ENCODE results near the gene DNM1L.

The DNM1L gene

DNA sequence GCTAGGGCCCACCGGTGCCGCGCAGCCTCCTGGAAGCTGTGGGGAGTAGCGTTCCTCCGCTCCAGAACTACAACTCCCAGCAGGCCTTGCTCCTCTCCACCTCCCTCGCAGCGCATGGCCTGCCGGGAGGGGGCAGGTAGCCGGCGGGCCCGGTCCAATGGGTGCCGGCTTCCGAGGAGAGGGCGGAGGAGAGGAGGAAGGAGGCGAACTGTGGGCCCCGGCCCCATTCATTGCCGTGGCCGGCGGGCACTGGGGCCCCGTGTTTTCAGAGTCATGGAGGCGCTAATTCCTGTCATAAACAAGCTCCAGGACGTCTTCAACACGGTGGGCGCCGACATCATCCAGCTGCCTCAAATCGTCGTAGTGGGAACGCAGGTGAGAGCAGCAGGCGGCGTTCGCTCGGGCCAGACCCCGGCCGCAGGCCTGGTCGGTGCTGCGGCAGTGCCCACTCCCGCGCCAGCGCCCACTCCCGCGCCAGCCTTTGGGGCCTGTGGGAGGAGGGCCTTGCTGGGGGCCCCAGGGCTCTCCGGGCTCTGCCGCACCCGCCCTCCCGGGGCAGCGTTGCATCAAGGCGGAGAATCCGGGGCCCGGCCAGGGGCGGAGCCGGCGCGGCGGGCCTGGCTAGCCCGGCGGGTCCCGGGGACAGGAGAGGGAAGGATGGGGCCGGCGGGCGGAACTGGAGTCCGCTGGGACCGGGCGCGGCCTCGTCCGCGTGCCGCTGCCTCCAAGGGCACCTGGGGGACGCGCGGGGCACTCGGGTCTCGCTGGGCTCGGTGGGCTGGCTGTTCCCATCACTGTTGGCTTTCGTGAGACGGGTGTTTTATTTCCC is at the start of gene DNM1L:
Gene DNM1L (plus strand): TSS at position 211 of the 829 bp plus-strand sequence. CDS start 63 bp downstream, at position 274.
- DNase-seq, result peak; percentile 91 to 92

DNA sequence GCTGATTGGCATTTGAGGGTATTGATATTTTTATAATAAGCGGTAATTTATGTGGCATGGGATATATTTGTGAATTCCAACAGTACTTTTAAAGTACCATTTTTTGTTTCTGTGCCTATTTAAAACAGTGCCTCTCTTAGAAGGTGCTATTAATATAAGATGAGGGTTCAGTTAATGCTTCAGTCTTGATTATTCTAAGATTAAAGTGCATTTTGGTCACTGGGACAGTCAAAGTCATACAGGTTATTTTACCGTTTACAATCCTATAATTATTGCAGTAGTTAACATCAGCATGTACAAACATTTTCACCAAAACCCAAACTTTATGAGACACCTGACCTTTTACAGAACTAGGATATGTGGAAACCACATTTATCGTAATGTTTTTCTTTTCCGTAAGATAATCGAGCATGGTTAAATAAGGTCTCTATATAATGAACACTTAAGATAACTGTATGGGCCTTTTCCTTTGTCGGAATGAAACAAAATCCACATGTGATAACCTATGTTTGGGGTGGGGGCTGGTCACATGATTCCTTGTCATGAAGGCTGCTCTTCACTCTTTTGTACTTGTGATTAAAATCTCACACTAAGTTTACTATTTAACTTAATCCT is 37.7 kb upstream of the DNM1L start:
- DNase-seq, result no peak

- no peak for DNase-seq
Observed at GRCh38 chr12:32644431-32644830, 34.7 kb upstream of the DNM1L start.

DNA sequence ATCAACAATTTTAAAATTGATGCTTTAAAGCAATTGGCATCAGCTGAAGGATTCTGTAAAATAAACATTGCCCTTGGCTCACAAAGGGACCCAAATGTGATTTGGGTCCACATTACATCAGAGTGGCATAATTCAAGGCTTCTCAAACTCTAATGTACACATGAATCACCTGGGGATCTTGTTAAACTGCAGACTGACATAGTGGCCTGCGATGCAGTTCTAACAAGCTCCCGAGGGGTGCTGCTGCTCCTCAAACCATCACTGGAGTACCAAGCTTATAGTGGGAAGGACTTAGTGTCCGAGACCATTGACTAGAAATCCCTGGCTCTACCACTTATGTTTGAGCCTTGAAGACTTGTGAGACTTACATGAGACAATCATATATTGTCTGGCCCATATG is 31.8 kb upstream of the DNM1L start:
- DNase-seq, result no peak

DNA sequence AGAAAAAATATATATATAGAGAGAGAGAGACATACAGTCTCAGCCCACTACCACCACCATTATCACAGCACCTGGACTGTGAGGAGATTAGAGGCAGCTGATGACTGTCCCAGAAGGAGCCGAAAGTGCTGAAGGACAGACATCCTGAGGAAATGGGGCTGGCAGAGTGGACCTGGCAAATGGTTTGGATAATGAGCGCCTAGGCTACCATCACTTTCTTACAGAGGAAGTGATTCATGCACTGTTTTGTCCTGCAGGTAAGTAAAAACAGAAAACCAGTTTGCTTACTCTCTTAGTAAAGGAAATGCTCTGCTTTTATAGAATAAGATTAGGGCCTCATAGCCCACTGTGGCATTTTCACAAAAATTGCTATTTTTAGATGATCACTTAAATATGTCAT is 28.6 kb upstream of the DNM1L start:
- no peak for DNase-seq

- DNase-seq, result no peak
Observed at GRCh38 chr12:32651151-32651955, 27.7 kb upstream of the DNM1L start.

GRCh38 chr12:32651956-32652210 is 27.2 kb upstream of the DNM1L start:
- no peak for DNase-seq

GRCh38 chr12:32659908-32660440 is 19.1 kb upstream of the DNM1L start:
- no peak for DNase-seq

DNA sequence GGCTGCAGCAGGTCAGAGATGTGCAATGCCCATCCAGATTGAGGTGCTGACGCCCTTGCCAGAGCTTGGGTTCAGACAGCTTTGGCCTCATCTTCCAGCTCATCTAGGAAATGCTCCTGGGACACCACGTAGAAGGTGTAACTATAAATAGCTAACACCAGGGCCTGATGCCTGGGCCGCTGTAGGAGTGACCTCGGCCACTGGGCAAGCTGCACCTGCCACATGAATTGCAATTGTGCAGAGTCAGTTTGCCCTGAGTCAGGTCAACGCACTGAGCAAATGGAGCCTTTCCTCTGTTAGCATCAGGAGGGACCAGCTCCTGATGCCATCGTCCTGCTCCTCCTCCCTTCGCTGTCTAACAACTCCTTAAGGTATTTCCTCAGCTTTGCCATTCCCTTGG is 17.4 kb upstream of the DNM1L start:
- DNase-seq, result no peak

GRCh38 chr12:32662665-32663064 is 16.4 kb upstream of the DNM1L start:
- no peak for DNase-seq

- no peak for DNase-seq
Observed at GRCh38 chr12:32666018-32666417, 13.1 kb upstream of the DNM1L start.

DNA sequence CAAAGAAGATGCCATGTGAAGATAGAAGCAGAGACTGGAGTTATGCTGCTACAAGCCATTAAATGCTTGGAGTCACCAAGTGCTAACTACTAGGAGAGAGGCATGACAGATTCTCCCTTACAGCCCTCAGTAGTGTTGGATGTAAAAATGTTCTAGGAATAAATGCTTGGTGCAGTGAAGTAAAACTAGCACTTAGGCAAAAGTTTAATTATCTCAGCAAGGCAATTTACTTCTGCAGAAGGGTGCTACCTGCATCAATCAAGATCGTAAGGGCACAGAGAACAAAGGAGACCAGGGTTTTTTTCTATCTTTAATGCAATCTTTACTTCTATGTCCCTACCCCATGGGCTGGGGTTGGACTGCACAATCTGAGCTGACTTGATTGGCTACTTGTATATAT is 9.5 kb upstream of the DNM1L start:
- DNase-seq, result no peak

GRCh38 chr12:32671930-32672780 is 6.9 kb upstream of the DNM1L start:
- DNase-seq, result no peak

- DNase-seq, result no peak
Observed at GRCh38 chr12:32679920-32680237, 778 bp downstream of the DNM1L start.

- no peak for DNase-seq
Observed at GRCh38 chr12:32680787-32681186, 1.7 kb downstream of the DNM1L start.

- DNase-seq, result no peak
Observed at GRCh38 chr12:32681272-32681671, 2.2 kb downstream of the DNM1L start.

- no peak for DNase-seq
Observed at GRCh38 chr12:32686340-32686739, 7.2 kb downstream of the DNM1L start.

DNA sequence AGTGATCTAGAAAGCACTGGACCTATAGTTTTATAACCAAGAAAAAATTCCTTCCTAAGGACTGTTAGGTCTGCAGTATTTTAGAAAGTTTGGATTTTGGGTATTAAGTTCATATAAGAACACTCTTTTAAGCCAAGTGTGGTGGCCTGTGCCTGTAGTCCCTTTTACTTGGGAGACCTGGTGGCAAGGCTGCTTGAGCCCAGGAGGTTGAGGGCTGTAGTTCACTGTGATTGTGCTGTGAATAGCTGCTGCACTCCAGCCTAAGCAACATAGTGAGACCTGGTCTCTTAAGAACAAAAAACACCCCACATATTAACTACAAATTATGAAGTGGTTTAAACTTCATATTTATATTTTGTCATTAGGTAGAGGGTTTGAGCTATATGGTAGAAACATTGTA is 9.7 kb downstream of the DNM1L start:
- DNase-seq, result no peak

GRCh38 chr12:32690927-32691326 is 11.8 kb downstream of the DNM1L start:
- DNase-seq, result no peak

- DNase-seq, result no peak
Observed at GRCh38 chr12:32692358-32692757, 13.3 kb downstream of the DNM1L start.

DNA sequence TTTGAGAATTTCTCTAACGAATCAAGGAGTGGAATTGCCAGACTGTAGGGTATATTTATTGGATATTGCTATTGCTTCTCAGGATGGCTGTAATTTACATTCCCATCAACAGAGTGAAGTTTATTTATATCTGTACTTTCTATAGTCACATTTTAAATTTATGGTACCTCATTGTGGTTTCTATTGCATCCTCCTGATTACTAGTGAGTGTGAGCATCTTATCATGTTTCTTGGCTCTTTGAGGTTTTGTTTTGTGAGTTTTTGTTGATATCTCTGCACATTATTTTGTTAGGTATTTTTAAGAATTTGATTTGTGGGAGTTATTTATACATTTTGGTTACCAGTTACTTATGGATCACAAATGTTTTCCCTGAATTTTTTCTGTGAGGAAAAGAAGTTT is 13.9 kb downstream of the DNM1L start:
- no peak for DNase-seq

DNA sequence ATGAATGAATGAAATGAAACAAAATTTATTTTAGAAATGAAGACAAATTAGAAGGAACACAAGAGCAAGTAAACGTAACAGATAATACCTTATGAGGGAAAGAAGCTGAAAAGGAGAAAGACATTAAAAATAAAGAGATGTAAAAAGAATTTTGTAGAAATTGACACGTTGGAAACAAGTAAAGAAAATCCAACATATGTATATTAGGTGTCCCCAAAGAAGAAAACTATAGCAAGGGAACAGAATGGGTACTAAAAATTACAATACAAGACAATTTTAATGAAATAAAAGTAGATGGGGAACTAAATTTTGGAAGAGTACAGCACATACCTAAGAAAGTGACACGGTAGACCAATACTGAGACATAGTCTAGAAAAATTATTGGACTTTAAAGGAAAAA is 16.7 kb downstream of the DNM1L start:
- no peak for DNase-seq

DNA sequence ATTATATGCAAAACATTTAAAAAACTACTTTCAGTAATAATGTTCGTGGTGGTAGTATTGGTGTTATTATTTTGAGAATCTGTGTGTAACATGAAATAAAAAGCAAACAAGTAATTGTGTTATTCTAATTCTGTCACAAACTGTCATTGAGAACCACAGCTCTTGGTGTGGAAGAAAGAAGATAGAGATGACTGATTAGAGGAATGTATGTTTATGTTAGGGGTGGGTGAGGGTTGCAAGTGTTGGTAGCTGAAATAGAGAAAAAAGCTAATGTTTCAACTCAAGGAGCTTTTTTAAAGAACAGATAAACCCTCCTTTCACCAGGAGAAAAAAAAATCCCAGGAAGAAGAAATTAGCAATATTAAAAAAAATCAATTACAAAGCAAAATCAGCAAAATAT is 18.3 kb downstream of the DNM1L start:
- DNase-seq, result no peak
